SK-N-SH (cell line): ENCODE measurements around the gene CHTF18. TPM values are rescaled to one million over a fixed set of nuclear protein-coding genes. Genes with fewer than 3 reads are reported as not detected.

Experiments
- CTCF ChIA-PET: fragments of 300-600, 350-600 bp; formaldehyde crosslinking; extraction: SDS; loops from one replicate; lab custom pipeline; 2021; lab: Yijun Ruan, JAX
- POLR2A ChIA-PET: fragments of 350-600 bp; sonication (Branson Sonifier 250); formaldehyde crosslinking; extraction: SDS; loops from one replicate; lab custom pipeline; 2020; ENCODE audit warnings: antibody characterized with exemption, inconsistent platforms; lab: Yijun Ruan, JAX
- DNase-seq: peaks from one replicate; pipeline ENCODE4 v3.0.0; 2012
- H2AFZ ChIP-seq: fragments of 200-600 bp; sonication (generic); 2 replicates; pipeline ENCODE4 v1.8.1; 2016; ENCODE audit warnings: antibody characterized with exemption, mild to moderate bottlenecking, low read depth
- H3F3A ChIP-seq: fragments of 200-600 bp; sonication (generic); replicated peaks from 2 replicates; pipeline ENCODE3; 2016; ENCODE audit warnings: antibody characterized with exemption, mild to moderate bottlenecking; ENCODE audit not compliant: insufficient read depth
- H3K27ac ChIP-seq, 2 experiments: fragments of 200-500 bp in 1 of 2; fragments of 200-600 bp in 1 of 2; sonication (Bioruptor generic) in 1 of 2; sonication (generic), shearing (Covaris generic) in 1 of 2; 2 replicates each; pipeline versions ENCODE4 v1.5.1 to v1.6.1; 2014 to 2016; ENCODE audit warnings: low read depth in 2 of 2, inconsistent platforms in 1 of 2, low read length in 1 of 2, mild to moderate bottlenecking in 1 of 2, mixed read lengths in 1 of 2
- H3K27me3 ChIP-seq: fragments of 200-600 bp; sonication (generic), shearing (Covaris generic); 2 replicates; pipeline ENCODE4 v1.6.1; 2016; ENCODE audit warnings: mixed run types; ENCODE audit not compliant: insufficient read depth
- H3K36me3 ChIP-seq, 2 experiments: fragments of 200-500 bp in 1 of 2; fragments of 200-600 bp in 1 of 2; sonication (Bioruptor generic) in 1 of 2; sonication (generic) in 1 of 2; replicated peaks in 1 of 2; 2 replicates each; pipeline versions ENCODE3 to v1.5.1; 2014 to 2016; ENCODE audit warnings: low read length in 1 of 2, mild to moderate bottlenecking in 1 of 2; ENCODE audit not compliant: insufficient read depth in 2 of 2, control insufficient read depth in 1 of 2
- H3K4me1 ChIP-seq, 2 experiments: fragments of 200-500 bp in 1 of 2; fragments of 200-600 bp in 1 of 2; sonication (Bioruptor generic) in 1 of 2; sonication (generic), shearing (Covaris generic) in 1 of 2; 2 replicates each; pipeline versions ENCODE4 v1.5.1 to v1.6.1; 2014 to 2016; ENCODE audit warnings: low read depth in 1 of 2, low read length in 1 of 2, mixed run types in 1 of 2; ENCODE audit not compliant: insufficient read depth in 2 of 2, control insufficient read depth in 1 of 2
- H3K4me2 ChIP-seq: fragments of 200-600 bp; sonication (generic), shearing (Covaris generic); 2 replicates; pipeline ENCODE4 v1.6.1; 2017; ENCODE audit warnings: mixed run types
- H3K4me3 ChIP-seq, 2 experiments: fragments of 200-500 bp in 1 of 2; fragments of 200-600 bp in 1 of 2; sonication (Bioruptor generic) in 1 of 2; sonication (generic), shearing (Covaris generic) in 1 of 2; 2 replicates each; pipeline versions ENCODE4 v1.5.1 to v1.8.1; 2014 to 2016; ENCODE audit warnings: low read depth in 2 of 2, inconsistent platforms in 1 of 2, low read length in 1 of 2, mild to moderate bottlenecking in 1 of 2, mixed read lengths in 1 of 2, moderate library complexity in 1 of 2
- H3K79me2 ChIP-seq: fragments of 200-600 bp; sonication (generic); 2 replicates; pipeline ENCODE4 v1.8.1; 2017; ENCODE audit warnings: mild to moderate bottlenecking; ENCODE audit not compliant: insufficient read depth
- H3K9ac ChIP-seq: fragments of 200-600 bp; sonication (generic); 2 replicates; pipeline ENCODE4 v1.6.1; 2017; ENCODE audit warnings: mixed run types
- H3K9me2 ChIP-seq: fragments of 200-600 bp; sonication (generic); 2 replicates; pipeline ENCODE4 v1.6.1; 2017; ENCODE audit warnings: mixed run types
- H3K9me3 ChIP-seq: fragments of 200-600 bp; sonication (generic); 2 replicates; pipeline ENCODE4 v1.6.1; 2017; ENCODE audit warnings: mixed run types, mild to moderate bottlenecking, moderate library complexity
- H4K20me1 ChIP-seq: fragments of 200-600 bp; sonication (generic); 2 replicates; pipeline ENCODE4 v1.6.1; 2017; ENCODE audit warnings: mild to moderate bottlenecking, mixed run types; ENCODE audit not compliant: insufficient read depth
- CHD2 ChIP-seq: fragments of 150-350 bp; IDR thresholded peaks from 2 replicates; pipeline ENCODE4 v1.6.1; 2018; ENCODE audit warnings: low read length; ENCODE audit not compliant: partially characterized antibody
- EP300 ChIP-seq, 2 experiments: IDR thresholded peaks; 2 replicates each; pipeline versions ENCODE4 v1.4.0 to v1.6.1; 2012; ENCODE audit warnings: borderline replicate concordance in 1 of 2, low read depth in 1 of 2, low read length in 1 of 2
- FOSL2 ChIP-seq: IDR thresholded peaks from 2 replicates; pipeline ENCODE4 v1.4.0; 2012; ENCODE audit warnings: low read depth, mild to moderate bottlenecking, moderate library complexity, borderline replicate concordance
- FOXJ3 ChIP-seq: sonication (generic); formaldehyde crosslinking; IDR thresholded peaks from 2 replicates; pipeline ENCODE4 v1.5.1; 2020; ENCODE audit warnings: mild to moderate bottlenecking, missing genetic modification reagents
- GABPA ChIP-seq: IDR thresholded peaks from 2 replicates; pipeline ENCODE4 v1.4.0; 2012; ENCODE audit warnings: low read depth, mild to moderate bottlenecking
- GATA2 ChIP-seq: sonication (generic); formaldehyde crosslinking; IDR thresholded peaks from 2 replicates; pipeline ENCODE4 v1.5.0; 2020; ENCODE audit warnings: mild to moderate bottlenecking, missing genetic modification reagents
- IRF3 ChIP-seq: fragments of 150-350 bp; IDR thresholded peaks from 2 replicates; pipeline ENCODE4 v1.6.1; 2016; ENCODE audit warnings: mild to moderate bottlenecking, low read depth, low read length
- JUND ChIP-seq: IDR thresholded peaks from 2 replicates; pipeline ENCODE4 v1.4.0; 2012
- MAX ChIP-seq: IDR thresholded peaks from 2 replicates; pipeline ENCODE4 v1.4.0; 2012; ENCODE audit warnings: low read depth
- MEF2A ChIP-seq: IDR thresholded peaks from 2 replicates; pipeline ENCODE4 v1.4.0; 2012; ENCODE audit warnings: low read depth, borderline replicate concordance
- NFIC ChIP-seq: IDR thresholded peaks from 2 replicates; pipeline ENCODE4 v1.4.0; 2012; ENCODE audit warnings: borderline replicate concordance
- PBX3 ChIP-seq: IDR thresholded peaks from 2 replicates; pipeline ENCODE4; 2012
- POLR2AphosphoS5 ChIP-seq: IDR thresholded peaks from 2 replicates; pipeline ENCODE4 v1.6.1; 2012; ENCODE audit warnings: low read depth, low read length
- RCOR1 ChIP-seq: fragments of 150-350 bp; IDR thresholded peaks from 2 replicates; pipeline ENCODE4 v1.6.1; 2017; ENCODE audit warnings: antibody characterized with exemption, low read length
- SIN3A ChIP-seq: IDR thresholded peaks from 2 replicates; pipeline ENCODE4 v1.6.1; 2012; ENCODE audit warnings: low read depth, mild to moderate bottlenecking, low read length, moderate library complexity, borderline replicate concordance
- SMC3 ChIP-seq: IDR thresholded peaks from 2 replicates; pipeline ENCODE4 v1.6.1; 2012; ENCODE audit warnings: low read depth, low read length, improper control_type of control experiment
- TAF1 ChIP-seq: IDR thresholded peaks from 2 replicates; pipeline ENCODE4 v1.6.1; 2012; ENCODE audit warnings: low read depth, mild to moderate bottlenecking, low read length, moderate library complexity, borderline replicate concordance
- TCF12 ChIP-seq: IDR thresholded peaks from 2 replicates; pipeline ENCODE4 v1.4.0; 2012
- USF1 ChIP-seq: IDR thresholded peaks from 2 replicates; pipeline ENCODE4 v1.4.0; 2012; ENCODE audit warnings: low read depth, borderline replicate concordance
- YY1 ChIP-seq: IDR thresholded peaks from 2 replicates; pipeline ENCODE4 v1.4.0; 2012; ENCODE audit warnings: low read depth, mild to moderate bottlenecking
- ZBTB33 ChIP-seq: IDR thresholded peaks from 2 replicates; pipeline ENCODE4 v1.4.0; 2012; ENCODE audit warnings: low read depth, borderline replicate concordance
- WGBS: methylation state at CpG from one replicate; pipeline ENCODE4 v1.1.6; 2017; ENCODE audit warnings: low lambda C conversion rate; 5-methylcytosine and 5-hydroxymethylcytosine counted together
- polyA plus RNA-seq, 3 experiments: library from polyadenylated mRNA; depleted of rRNA; stranded (reverse); fragments of >200 nt; gene quantifications; 2 replicates each; pipeline ENCODE4 v1.2.3, GENCODE V29; 2012

CHTF18 gene
- polyA plus RNA-seq, 1 of the 3 experiments (the other 2 are of a cell fraction), result 17.7 TPM

- TF ChIP-seq IRF3 (no peak), NFIC (no peak), POLR2AphosphoS5 (no peak), SMC3 (no peak), FOSL2 (no peak), TCF12 (no peak)
These were observed 24.8 kb upstream of the CHTF18 start (continued) for GRCh38 chr16:763369-764183.

- H3K9me2 ChIP-seq, result no peaks in the 10 kb centered on the region
- TF ChIP-seq POLR2AphosphoS5 (no peak), FOSL2 (no peak), TAF1 (no peak), MAX (no peak), SIN3A (no peak), YY1 (no peak), CHD2 (no peak), USF1 (no peak), SMC3 (no peak), JUND (no peak), GATA2 (no peak), GABPA (no peak), PBX3 (no peak), MEF2A (no peak), ZBTB33 (no peak), FOXJ3 (CRISPR knock-in tag) (no peak), RCOR1 (no peak), EP300 (IDR thresholded peaks at IDR 0.05; ENCODE audit: borderline replicate concordance in 1 of 2, low read depth in 1 of 2, low read length in 1 of 2) (no peak)
- no peak overlapping the region for H3K4me3 ChIP-seq
- no peaks in the 10 kb centered on the region for H3K9me3 ChIP-seq
- H3K27ac ChIP-seq, result no peak overlapping the region
- ChIA-PET POLR2A (no interaction called here), CTCF (no interaction called here)
- WGBS, result 20% methylated on average over 7 of the region's 20 CpGs
- no peak overlapping the region for H3K4me2 ChIP-seq
- no peaks in the 10 kb centered on the region for H3K36me3 ChIP-seq
- H3K4me1 ChIP-seq, result no peaks in the 10 kb centered on the region
- no peaks in the 10 kb centered on the region for H3K27me3 ChIP-seq
- no peaks in the 10 kb centered on the region for H4K20me1 ChIP-seq
- no peaks in the 10 kb centered on the region for H3K79me2 ChIP-seq
- no peak overlapping the region for H3K9ac ChIP-seq
- H3F3A ChIP-seq, result no peaks in the 10 kb centered on the region
- no peak overlapping the region for H2AFZ ChIP-seq
- no peak for DNase-seq
These were observed 24.2 kb upstream of the CHTF18 start for GRCh38 chr16:764184-764750.
